HG03558 (cell line): ENCODE data around the gene RABGEF1.
"Not testable (repeated sequence)": the region's sequence is repeated elsewhere in the genome, so short reads cannot be mapped to it uniquely, and the experiment has no call there.

Experiments
- ATAC-seq: cut with Tn5 transposase; IDR thresholded peaks from one replicate; pipeline ENCODE4 v1.9.1; 2021; ENCODE audit warnings: moderate number of reproducible peaks; ENCODE audit not compliant: unreplicated experiment; ENCODE audit errors: extremely low read depth

RABGEF1 gene

DNA sequence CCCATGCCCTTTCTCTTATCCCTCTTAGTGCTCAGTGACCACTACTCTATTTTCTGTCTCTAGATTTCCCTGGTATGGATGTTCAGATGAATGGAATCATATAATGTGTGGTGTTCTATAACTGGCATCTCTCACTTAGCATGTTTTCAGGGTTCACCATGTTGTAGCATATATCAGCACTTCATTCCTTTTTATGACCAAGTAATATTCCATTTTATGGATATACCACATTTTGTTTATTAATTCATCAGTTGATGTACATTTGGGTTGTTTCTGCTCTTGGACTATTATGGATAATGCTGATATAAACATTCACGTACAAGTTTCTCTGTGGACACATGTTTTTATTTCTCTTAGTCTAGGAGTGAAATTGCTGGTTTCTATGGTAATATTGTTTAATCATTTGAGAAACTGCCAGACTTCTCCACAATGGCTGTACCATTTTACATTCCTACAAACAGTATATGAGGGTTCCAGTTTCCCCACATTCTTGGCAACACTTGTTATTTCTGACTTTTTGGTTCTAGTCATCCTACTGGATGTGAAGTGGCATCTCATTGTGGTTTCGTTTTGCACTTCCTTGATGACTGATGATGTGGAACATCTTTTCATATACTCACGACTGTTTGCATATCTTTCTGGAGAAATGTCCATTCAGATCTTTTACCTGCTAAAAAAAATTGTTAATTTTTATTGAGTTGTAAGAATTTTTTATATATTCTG lies 23.3 kb downstream of the RABGEF1 start:
- ATAC-seq, result not testable (repeated sequence)

DNA sequence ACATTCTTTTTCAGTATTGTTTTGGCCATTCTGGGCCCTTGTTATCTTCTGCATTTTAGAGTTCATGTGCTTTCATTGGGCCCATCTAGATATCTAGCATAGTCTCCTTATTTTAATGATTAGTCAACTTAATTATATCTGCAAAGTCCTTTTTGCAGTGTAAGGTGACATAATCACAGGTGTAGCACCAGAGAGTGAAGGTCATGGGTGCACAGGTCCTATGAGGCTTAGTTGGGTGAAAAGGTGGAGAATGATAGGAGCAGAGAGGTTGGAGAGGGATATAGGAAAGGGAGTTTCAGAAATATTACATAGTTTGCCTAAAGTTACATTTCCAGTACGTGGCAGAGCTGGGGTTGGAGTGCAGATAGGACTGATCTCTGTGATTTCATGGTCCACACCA lies 24.4 kb downstream of the RABGEF1 start:
- not testable (repeated sequence) for ATAC-seq

DNA sequence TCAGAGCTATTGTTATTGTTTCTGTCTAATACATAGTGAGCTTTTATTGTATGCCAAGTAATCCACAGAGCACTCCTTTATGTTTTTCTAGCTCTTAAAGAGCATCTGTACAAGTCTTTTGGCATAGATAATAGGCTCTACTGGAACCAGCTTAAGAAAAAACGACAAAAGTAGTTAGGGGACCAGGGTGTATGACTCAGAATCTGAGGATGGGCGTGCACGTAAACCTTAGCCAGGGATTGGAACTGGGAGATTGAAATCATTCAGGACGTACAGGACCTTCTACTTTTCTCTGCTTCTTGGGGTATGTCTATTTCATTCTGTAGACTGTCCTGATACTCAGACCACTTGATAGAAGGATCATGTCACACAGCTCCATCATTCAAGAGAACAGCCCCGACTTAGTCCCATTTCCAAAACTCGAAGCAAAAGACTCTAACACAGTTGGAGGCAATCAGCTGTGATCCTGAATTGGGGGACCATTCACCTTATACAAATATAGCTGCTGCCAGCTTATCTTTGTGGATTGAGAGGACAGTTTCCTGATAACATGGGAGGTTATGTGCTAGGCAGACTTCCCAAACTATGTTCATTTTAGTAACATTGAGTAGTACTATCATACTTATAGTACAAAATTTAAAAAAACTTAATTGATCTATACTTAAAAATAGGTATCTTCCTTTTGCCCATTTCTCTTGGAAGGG lies 24.9 kb downstream of the RABGEF1 start:
- ATAC-seq, result not testable (repeated sequence)

DNA sequence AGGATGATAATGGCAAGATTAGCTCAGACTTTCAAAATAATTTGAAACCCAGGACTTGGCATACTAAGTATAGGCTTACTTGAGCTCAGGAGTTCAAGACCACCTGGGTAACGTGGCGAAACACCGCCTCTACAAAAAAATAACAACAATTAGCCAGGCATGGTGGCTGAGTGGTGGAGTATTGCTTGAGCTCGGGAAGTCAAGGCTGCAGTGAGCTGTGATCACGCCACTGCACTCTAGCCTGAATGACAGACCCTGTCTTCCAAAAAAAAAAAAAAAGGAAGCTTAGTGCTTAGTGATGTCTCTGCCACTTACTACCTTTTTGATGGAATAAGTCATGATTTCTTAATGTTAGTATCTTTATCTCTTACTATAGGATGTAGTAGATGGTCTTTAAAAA lies 25.5 kb downstream of the RABGEF1 start:
- ATAC-seq, result no peak

DNA sequence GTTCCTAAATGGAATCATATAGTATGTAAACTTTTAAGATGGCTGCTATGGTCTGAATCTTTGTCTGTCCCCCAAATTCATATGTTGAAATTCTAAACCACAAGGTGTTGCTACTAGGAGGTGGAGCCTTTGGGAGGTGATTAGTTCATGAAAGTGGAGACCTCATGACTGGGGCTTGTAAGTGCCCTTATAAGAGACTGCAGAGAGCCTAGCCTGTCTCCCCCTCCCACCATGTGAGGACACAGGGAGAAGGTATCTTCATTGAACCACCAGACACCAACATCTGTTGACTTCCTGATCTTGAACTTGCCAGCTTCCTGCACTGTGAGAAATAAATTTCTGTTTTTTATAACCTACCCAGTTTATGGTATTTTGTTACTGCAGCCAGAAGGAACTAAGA lies 27.0 kb downstream of the RABGEF1 start:
- ATAC-seq, result not testable (repeated sequence)

DNA sequence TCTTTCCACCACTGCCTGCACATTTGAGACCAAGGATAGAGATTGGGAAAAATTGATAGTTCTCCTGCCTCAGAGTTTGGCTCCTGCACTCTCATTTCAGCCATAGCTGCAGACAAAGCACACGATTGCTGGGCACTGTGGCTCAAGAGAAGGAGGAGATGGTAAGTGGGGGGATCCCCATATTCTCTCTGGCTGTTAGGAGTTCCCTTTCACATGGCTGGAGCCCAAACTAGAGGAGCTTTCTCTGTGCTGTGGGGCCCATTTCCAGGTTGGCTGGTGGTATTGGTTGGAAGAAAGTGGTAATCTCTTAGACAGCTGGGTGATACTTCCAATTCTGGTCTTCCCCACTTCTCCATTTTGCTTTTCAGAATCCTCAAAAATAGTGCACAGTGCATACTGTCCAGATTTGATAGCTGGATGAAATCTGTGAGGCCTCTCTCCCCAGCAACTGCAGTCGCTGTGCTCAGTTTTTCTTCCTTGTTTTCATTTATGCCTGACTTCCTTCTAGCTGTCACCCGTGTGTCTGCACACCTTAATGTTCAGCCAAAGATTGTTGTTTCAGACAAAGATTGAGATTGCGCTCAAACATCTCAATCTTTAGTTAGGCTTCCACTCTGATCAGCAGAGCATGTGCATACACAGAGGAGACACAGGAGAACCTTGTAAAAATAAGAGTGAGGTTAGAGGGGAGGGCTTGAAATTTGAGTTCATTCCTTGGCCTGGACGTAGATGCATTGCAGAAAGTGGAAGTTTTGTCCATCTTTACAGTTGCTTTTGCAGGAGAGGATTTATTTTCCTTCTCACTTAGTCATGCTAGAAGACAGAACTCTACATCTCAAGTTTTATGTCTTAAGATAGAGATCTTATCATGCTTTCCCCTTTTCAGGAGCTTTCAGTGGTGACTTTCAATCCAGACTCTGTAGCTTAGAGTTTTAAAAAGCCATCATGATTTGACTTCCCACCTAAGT lies 28.6 kb downstream of the RABGEF1 start:
- ATAC-seq, result no peak

DNA sequence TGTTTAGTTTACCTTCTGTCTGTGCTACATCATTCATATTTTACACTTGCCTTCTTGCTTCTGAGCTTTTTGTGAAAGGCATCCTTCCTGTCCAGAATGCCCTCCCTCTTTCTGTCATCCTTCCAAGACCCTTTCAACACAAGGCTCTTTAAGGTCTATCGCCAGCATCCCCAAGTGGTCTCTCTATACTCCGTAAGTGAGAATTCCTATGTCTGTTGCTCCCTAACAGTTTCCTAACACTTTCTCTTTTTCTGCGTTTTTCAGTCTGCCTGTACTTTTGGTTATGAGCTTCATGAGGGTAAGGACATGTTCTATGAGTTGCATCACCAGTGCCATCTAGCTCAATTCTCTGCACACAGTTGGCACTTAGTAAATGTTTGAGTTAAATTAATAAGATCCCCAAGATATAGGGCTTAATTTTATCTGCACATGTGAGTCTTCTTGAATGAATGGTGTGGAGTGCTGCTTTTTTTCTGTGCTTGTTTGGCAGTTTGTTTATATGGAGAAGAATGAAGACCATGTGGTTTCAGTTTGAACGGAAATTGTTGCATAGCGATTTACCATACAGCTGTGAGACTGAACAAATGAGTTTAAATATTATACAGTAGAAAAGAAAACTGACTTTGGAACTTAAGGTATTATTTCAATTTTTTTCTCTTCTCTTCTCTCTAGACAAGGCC lies 29.4 kb downstream of the RABGEF1 start:
- no peak for ATAC-seq

DNA sequence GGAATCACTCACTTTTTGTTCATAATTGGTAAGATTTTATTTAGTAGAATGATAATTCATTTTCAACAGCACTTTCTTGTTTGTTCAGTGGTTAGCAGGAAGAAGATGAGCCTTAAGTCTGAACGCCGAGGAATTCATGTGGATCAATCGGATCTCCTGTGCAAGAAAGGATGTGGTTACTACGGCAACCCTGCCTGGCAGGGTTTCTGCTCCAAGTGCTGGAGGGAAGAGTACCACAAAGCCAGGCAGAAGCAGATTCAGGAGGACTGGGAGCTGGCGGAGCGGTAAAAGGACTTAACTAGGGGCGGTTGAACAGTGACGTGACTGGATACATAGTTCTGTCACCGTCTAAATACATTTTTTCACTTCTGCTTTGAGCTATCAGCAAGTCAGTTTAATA lies 31.3 kb downstream of the RABGEF1 start:
- ATAC-seq, result no peak

DNA sequence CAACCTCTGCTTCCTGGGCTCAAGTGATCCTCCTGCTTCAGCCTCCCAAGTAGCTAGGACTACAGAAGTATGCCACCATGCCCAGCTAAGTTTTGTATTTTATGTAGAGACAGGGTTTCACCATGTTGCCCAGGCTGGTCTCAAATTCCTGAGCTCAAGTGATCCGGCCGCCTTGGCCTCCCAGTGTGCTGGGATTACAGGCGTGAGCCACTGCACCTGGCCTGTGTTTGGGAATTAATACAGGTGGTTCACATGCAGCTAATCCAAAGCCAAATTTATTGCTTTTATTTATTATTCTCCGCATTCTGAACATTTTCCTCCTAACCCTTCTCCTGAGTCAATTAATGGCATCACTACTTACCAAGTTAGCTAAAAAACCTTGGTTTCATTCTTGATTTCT lies 33.2 kb downstream of the RABGEF1 start:
- not testable (repeated sequence) for ATAC-seq

DNA sequence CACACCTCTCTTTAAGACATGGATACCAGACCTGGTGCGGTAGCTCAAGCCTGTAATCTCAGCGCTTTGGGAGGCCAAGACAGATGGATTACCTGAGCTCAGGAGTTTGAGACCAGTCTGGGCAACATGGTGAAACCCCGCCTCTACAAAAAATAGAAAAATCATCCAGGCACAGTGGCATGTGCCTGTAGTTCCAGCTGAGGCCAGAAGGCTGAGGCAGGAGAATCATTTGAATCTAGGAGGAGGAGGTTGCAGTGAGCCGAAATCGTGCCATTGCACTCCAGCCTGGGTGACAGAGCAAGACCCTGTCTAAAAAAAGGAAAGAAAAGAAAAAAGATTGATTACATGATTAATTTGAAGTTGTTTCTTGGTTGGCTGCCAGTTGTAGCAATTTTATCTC lies 35.9 kb downstream of the RABGEF1 start:
- not testable (repeated sequence) for ATAC-seq

DNA sequence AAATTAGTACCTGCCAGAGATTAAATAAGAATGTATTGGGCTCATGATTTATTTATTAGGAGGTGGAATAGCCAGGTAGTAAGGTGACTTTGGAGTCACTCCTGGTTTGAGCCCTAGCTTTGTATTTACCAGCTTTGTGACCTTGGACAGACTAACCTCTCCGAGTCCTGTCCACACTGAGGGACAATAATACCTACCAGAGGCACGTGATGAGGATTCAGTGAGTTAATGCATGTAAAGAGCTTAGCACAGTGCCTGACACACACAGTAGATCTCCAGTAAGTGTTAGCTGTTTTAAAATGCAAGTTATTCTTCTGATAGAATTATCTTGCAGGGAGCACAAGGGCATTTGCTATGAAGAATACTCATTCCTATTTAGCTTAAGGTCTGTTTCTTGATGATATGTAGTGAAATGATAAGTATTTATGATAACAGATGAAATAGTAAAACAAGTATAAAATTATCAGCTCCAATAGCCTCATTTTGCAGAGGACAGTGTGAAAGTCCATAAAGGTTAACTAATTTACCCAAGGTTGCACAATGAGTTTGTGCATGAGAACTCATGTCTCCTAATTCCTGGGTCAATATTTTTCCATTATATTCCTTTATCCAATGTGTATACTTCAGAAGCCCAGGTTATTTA lies 36.4 kb downstream of the RABGEF1 start:
- no peak for ATAC-seq

DNA sequence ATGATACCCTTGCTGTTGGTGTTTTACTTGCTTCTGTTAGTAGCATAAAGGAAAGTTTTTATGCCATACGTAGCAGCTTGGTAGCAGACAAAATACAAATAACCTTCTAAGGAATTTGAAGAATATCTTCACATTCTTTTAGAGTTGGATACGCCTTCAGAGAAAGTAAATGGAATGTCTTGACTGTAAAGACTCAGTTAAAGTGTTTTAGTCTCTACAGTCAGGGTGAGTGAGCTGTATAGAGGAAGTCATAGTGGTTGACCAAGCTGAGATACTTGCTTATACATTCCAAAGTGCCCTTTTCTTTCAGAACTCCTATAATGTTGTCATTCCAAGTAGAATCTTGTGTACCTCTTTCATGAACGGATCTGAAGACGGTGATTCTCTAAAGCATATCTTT lies 37.7 kb downstream of the RABGEF1 start:
- no peak for ATAC-seq

DNA sequence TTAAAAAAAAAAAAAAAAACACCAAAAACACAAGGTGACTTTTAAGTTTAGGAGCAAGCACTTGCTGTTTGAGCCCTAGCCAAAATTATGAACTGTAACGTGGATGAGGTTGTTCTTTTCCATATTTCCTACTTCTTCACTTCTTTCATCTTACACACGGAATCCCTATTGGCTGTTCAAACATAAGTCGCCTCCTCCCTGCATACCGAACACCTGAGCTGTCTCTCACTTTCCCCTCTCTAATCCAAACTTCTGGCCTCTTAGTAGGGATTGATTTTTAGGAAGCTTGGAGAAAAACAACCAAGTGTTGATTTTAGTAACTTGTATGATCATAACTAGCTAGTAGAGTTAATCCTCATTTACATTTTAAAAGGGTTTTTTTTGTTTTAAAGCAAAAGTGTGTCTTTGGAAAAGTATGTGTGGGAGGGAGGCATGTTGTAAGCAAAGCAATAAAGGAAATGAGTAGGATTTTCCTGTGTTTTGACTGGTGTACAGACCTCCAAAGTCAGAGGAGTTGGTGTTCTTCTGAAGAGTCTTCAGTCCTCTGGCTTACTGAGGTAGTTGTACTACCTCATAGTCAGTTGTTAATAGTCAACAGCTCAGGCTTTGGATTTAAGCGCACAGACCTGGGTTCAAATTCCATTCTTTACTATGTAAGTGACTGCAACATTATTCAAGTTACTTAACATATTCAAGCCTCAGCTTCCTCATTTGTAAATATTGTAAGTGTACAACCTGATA lies 39.3 kb downstream of the RABGEF1 start:
- ATAC-seq, result no peak

DNA sequence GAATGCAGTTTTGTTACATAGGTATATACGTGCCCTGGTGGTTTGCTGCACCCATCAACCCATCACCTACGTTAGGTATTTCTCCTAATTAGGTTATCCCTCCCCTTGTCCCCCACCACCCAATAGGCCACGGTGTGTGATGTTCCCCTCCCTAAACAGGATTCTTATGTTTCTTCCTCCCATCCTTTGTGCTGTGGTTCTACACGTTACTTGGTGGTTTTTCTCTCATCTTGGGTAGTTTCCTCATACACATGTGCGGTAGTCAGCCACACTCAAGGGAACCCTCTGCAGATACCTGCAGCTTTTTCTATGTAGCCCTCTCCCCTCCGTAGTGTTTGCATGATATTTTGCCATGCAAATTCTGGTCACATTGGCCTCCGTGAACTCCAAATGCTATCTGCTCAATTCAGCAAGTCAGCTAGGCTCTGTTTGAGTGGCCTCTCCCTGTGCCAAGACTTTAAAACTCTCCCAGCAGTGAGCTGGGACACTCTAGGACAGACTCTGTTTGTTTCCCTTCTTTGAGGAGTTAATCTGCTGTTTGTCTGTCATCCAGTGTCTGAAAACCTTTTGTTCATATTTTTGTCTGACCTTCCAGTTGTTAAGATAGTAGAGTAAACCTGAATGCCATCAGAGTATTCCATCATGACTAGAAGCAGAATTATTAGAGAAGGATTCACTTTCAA lies 41.0 kb downstream of the RABGEF1 start:
- no peak for ATAC-seq

DNA sequence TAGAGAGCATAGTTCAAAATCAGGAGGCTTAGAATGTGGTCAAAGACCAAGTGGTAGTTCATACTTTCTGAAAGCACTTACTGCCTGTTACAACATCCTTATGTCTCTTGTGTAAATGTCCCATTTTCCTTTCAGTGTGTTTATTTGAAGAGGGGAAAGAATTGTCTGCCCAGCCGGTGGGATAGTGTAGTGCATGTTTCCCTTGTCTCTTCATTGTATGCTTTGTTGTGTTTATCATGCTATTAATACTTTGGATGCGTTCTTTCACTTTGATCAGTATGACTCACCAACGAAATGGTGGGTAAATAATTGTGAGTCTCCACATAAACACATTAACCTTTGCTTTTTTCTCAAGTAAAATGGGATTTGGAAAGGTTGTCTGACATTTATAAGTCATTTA lies 42.3 kb downstream of the RABGEF1 start:
- ATAC-seq, result not testable (repeated sequence)

DNA sequence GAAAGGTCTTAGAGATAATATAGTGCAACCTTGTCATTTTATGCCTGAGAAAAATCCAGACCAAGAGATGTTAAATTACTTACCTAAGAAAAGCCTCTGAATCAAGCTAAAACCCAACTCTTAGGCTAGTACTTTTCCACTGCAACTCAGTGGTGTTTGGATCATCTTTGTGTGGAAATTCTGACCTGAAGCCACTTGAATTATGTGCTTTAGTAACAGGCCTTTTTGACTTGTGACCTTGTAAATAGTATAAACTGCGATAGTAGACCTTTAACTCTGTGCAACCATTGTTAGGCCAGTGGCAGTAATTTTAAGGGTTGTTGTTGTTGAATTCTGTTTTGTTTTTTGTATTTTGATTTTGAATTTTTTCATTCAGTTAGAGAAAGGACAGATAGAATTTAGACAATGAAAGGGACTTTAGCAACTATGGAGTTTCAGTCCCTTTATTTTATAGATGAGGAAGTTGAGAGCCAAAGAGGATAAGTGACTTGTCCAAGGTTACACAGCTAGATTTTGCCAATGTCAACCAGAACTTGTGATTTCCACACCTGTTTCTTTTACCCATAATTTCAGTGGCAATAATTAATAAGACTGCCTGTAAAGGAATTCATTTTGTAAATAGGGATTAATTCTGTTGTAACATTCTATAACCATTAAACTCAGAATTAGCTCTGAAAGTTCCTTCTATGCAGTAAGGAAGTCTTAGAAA lies 43.5 kb downstream of the RABGEF1 start:
- ATAC-seq, result not testable (repeated sequence)

DNA sequence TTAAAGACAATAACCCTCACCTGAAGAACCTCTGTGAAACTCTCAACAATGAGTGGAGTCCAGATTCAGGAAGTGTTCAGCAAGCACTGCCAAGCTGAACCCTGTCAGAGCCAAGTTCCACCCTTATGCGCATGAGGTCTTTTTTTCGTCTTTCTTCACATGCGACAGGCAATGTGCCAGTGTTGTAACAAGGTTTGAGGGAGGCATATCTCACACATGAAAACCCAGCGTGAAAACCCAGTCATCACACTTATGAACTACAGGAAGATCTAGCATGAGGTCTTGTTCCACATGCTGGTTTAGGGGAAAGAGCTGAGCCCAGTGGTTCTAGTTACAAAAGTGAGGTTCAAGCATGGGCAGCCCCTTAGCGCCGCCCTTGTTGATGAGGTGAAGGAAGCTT lies 49.7 kb downstream of the RABGEF1 start:
- ATAC-seq, result no peak

DNA sequence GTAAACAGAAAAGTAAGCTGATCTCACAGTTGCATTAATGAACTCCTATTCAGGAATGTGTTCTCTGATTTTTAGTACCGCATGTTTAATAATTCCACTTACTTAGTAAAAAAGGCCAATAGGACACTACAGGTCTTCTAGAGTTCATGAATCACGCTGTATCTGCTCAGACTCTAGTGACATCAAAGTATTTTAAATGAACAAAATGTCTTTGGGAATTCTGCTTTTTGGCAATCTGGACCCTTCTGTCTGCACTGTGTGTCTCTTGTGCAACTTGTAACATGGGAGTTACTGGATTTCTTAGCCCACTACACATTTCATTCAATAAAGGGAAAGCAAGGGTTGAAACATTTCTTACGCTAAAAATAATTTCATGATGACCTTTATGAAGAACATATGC lies 50.2 kb downstream of the RABGEF1 start:
- no peak for ATAC-seq
